GM12873 (cell line): ENCODE results near the gene ST6GALNAC3.

Source experiments
- TF ChIP-seq, protein P1 (sequence below): IDR thresholded peaks from 2 replicates; pipeline ENCODE4 v1.5.1; 2012; ENCODE audit warnings: low read depth, mild to moderate bottlenecking, moderate library complexity, low read length, control low read depth; ENCODE audit not compliant: insufficient read depth; ENCODE audit errors: missing control alignments

Gene ST6GALNAC3

DNA sequence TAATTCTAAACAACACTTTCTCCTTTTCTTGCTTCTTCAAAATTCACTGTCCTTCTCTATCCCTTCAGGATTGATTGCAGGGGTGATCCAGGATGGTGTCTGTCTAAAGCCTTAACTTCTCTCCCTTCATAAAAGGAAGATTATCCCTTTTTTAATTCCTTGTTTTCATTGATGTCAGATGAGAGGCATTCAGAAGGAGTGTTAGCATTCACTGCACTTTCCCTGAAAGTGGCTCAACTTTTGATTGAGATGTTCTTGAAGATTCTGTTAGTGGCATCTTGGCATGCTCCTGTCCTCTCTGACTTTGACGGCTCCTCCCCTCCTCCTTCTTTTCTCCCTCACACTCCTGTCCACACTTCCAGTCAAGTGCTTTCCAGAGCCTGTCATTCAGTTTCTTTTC, 71.6 kb downstream of the ST6GALNAC3 start:
- TF ChIP-seq, protein P1, sequence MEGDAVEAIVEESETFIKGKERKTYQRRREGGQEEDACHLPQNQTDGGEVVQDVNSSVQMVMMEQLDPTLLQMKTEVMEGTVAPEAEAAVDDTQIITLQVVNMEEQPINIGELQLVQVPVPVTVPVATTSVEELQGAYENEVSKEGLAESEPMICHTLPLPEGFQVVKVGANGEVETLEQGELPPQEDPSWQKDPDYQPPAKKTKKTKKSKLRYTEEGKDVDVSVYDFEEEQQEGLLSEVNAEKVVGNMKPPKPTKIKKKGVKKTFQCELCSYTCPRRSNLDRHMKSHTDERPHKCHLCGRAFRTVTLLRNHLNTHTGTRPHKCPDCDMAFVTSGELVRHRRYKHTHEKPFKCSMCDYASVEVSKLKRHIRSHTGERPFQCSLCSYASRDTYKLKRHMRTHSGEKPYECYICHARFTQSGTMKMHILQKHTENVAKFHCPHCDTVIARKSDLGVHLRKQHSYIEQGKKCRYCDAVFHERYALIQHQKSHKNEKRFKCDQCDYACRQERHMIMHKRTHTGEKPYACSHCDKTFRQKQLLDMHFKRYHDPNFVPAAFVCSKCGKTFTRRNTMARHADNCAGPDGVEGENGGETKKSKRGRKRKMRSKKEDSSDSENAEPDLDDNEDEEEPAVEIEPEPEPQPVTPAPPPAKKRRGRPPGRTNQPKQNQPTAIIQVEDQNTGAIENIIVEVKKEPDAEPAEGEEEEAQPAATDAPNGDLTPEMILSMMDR: no peak

DNA sequence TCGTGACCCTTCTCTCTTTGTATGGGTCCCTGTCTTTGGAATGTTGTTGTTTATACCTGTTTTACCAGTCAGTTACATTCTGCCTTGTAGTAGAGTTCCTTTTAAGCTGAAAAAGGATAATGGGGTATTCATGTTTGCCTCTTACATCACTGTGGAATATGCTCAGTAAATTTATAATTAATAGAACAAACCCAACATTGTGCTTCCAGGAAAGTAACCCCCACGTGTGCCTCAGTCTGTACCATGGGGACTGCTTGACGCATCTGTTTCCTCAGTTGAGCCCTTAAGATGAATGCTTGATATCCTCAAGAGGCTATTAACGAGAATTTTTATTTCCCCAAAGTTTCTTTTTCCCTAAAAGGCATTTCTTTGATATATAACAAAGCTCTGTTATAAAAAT, 73.4 kb downstream of the ST6GALNAC3 start:
- TF ChIP-seq, protein P1: no peak

DNA sequence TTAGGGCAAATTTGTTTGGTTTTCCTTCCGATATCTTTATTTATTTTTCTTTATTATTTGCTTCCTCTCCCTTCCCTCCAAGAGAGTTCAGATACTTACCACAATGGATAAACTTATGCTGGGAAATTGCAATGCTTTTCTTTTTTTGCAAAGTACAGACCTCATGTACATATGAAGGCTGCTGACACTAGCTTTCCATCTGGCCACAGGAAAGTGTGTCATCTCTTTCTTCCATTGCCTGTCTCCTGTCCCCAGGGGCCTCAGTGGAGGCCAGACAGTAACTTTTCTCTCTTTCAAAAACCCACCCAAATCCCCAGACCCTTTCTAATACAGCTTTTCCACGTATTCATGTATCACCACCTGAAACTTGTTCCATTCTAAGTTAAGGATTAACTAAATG, 73.9 kb downstream of the ST6GALNAC3 start:
- TF ChIP-seq, protein P1: no peak

DNA sequence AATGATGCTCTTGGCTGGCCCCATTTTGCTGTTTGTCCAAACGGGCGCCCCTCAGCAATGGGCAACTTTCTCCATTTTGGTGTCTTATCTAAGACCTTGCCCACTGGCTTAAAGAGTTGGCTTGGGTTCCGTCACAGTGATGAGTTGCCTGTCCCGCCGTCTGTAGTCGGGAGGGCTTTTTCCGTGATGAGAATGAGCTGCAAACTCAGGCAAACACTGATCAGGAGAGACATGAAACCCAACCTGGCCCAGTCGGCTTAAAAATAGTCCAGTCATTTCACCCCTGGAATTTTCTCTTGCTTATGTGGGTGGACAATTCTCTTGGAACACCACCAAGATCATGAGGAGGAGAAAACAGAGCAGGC, 79.3 kb downstream of the ST6GALNAC3 start:
- TF ChIP-seq, protein P1: no peak

DNA sequence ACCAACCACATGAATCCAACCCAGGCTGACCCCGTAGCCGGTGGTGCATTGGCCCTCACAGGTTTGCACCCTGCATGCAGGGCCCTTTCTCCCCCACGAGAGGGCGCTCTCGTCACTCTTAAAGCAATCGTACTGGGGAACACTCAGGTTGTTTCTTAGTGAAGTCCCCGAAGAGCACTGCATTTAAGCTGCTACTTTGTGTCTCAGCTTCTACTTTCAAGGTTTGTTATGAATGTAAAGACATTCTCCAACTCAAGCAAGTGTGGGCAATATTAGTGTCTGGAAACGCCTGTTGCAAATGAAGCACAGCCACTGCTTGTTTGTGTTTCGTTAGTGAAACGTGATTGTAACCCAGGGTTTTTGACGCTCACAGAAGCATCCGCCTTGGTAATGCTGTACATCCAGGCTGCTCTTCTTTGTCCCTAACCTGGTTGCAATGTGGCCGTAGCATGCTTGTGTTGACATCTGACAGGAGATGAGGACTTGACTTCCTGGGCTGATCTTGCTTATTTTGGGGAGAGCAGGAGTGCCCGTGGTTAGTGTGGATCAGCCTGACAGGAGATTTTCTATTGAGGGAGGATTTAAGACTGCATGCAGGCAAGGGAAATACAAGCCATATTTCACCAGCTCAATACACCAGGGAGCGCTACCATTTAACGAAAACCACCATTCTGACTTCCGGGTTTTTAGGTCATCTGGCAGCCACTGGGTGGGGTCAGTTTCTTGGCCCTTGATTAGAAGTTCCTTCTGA, 79.8 kb downstream of the ST6GALNAC3 start:
- TF ChIP-seq, protein P1: peak; percentile 95

DNA sequence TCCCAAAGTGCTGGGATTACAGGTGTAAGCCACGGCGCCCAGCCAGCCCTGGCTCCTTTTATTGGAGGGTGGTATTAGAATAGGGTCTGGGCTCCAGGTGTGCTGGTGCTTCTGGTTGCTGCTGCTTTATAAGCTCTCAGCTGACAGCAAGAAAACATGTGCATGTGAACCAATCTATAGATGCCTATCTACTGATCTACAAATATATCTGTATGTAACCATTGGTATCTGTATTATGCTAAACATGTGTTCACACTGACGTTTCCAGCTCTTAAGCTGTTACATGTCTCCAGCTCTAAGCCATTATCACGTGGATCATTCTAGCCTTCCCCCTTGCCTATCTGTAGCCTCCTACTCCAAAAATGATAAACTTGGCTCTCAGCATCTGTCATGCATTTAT, 82.4 kb downstream of the ST6GALNAC3 start:
- TF ChIP-seq, protein P1: no peak

DNA sequence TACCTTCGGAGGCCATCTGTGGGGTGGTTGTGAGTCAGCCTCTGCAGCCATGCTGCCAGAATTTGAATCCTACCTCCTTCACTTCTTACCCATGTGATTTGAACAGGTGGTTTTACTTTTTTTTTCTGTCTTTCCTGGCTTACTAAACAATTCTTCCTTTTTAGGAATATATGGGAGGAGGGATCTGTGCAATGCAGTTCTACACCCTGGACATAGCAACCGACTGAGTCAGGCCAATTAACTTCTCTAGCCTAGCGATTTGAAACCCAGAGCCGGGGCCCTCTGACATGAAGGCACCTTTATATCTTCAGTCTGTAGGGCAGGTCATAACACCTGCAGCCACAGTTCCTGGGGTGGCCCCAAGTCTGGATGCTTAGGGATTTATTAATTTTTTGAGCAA, 83.6 kb downstream of the ST6GALNAC3 start:
- TF ChIP-seq, protein P1: no peak
